GM12878 (cell line): ENCODE measurements around the gene BCAT1. TPM values are rescaled to one million over a fixed set of nuclear protein-coding genes. Genes with fewer than 3 reads are reported as not detected.

Source experiments
- BACH1 ChIP-seq: fragments of 450-650 bp; IDR thresholded peaks from 2 replicates; pipeline ENCODE4 v1.6.1; 2017; ENCODE audit warnings: mild to moderate bottlenecking, borderline replicate concordance
- BHLHE40 ChIP-seq, 2 experiments: fragments of 450-650 bp in 1 of 2; IDR thresholded peaks; 2 replicates each; pipeline ENCODE4 v1.6.1; 2011 to 2017; ENCODE audit warnings: low read depth in 2 of 2, borderline replicate concordance in 1 of 2, improper control_type of control experiment in 1 of 2, low read length in 1 of 2, mild to moderate bottlenecking in 1 of 2
- CHD1 ChIP-seq: IDR thresholded peaks from 2 replicates; pipeline ENCODE4 v1.6.1; 2012; ENCODE audit warnings: low read depth, low read length, improper control_type of control experiment
- CUX1 ChIP-seq: IDR thresholded peaks from 2 replicates; pipeline ENCODE4 v1.6.1; 2012; ENCODE audit warnings: improper control_type of control experiment, low read depth, low read length; ENCODE audit not compliant: insufficient replicate concordance
- DPF2 ChIP-seq: fragments of 450-650 bp; IDR thresholded peaks from 2 replicates; pipeline ENCODE4 v1.6.1; 2017; ENCODE audit warnings: mild to moderate bottlenecking
- FOXM1 ChIP-seq: IDR thresholded peaks from 2 replicates; pipeline ENCODE4 v1.6.1; 2012; ENCODE audit warnings: low read depth, mild to moderate bottlenecking, inconsistent platforms, low read length, moderate library complexity
- HCFC1 ChIP-seq: fragments of 150-350 bp; IDR thresholded peaks from 2 replicates; pipeline ENCODE4 v1.6.1; 2014; ENCODE audit warnings: low read length
- IKZF2 ChIP-seq, 2 experiments: fragments of 450-650 bp; IDR thresholded peaks; 2 replicates each; pipeline ENCODE4 v1.6.1; 2017; ENCODE audit warnings: mild to moderate bottlenecking in 2 of 2, moderate library complexity in 2 of 2
- IRF4 ChIP-seq: IDR thresholded peaks from 2 replicates; pipeline ENCODE4 v1.6.1; 2011; ENCODE audit warnings: low read depth, low read length
- MEF2A ChIP-seq: IDR thresholded peaks from 2 replicates; pipeline ENCODE4 v1.6.1; 2011; ENCODE audit warnings: low read depth, mild to moderate bottlenecking, low read length, moderate library complexity; ENCODE audit not compliant: insufficient read depth
- NBN ChIP-seq: fragments of 450-650 bp; IDR thresholded peaks from 2 replicates; pipeline ENCODE4 v1.6.1; 2016
- NR2C1 ChIP-seq: fragments of 450-650 bp; IDR thresholded peaks from 2 replicates; pipeline ENCODE4 v1.6.1; 2017; ENCODE audit warnings: antibody characterized with exemption, mild to moderate bottlenecking, moderate library complexity
- NR2F1 ChIP-seq: fragments of 450-650 bp; conservative IDR thresholded peaks from 2 replicates; pipeline ENCODE4 v1.6.1; 2017; ENCODE audit warnings: mild to moderate bottlenecking
- RBBP5 ChIP-seq: fragments of 200-600 bp; sonication (generic); conservative IDR thresholded peaks from 2 replicates; pipeline ENCODE4 v1.6.1; 2016
- RELB ChIP-seq: fragments of 450-650 bp; IDR thresholded peaks from 2 replicates; pipeline ENCODE4 v1.6.1; 2017; ENCODE audit warnings: low read depth, mild to moderate bottlenecking, moderate library complexity
- SMARCA5 ChIP-seq: fragments of 450-650 bp; IDR thresholded peaks from 2 replicates; pipeline ENCODE4 v1.6.1; 2017; ENCODE audit warnings: mild to moderate bottlenecking
- SRF ChIP-seq, 2 experiments: IDR thresholded peaks; 2 replicates each; pipeline ENCODE4 v1.6.1; 2011; ENCODE audit warnings: low read depth in 2 of 2, low read length in 2 of 2, mild to moderate bottlenecking in 1 of 2, moderate library complexity in 1 of 2
- TCF12 ChIP-seq: IDR thresholded peaks from 2 replicates; pipeline ENCODE4 v1.6.1; 2011; ENCODE audit warnings: low read depth, mild to moderate bottlenecking, low read length
- ZNF207 ChIP-seq: fragments of 450-650 bp; IDR thresholded peaks from 2 replicates; pipeline ENCODE4 v1.6.1; 2014; ENCODE audit warnings: antibody characterized with exemption, mild to moderate bottlenecking, borderline replicate concordance
- ZSCAN29 ChIP-seq: fragments of 450-650 bp; IDR thresholded peaks from 2 replicates; pipeline ENCODE4 v1.6.1; 2017; ENCODE audit warnings: mild to moderate bottlenecking, moderate library complexity
- ZZZ3 ChIP-seq: IDR thresholded peaks from 2 replicates; pipeline ENCODE4 v1.6.1; 2011; ENCODE audit warnings: low read depth; ENCODE audit not compliant: control insufficient read depth, insufficient read length
- polyA plus RNA-seq, 11 experiments: library from polyadenylated mRNA; depleted of rRNA in 4 of 11; unstranded in 6 of 11; stranded (reverse) in 5 of 11; fragments of >200 nt; fragmentation: Nextera tagmentation in 4 of 11; fragmentation: Illumina TruSeq in 1 of 11; extraction: Ambion mirVana in 4 of 11; extraction: Trizol in 1 of 11; gene quantifications; 1 replicate in 1 of 11; 2 replicates in 10 of 11; pipeline versions ENCODE4 v1.2.1 to v1.2.3, GENCODE V29; 2011 to 2016; ENCODE audit warnings: inconsistent platforms in 2 of 11, missing spikeins in 2 of 11, low read depth in 1 of 11
- total RNA-seq, 4 experiments: library from RNA; depleted of rRNA in 3 of 4; stranded (reverse); fragments of >200 nt in 3 of 4; fragmentation: Illumina TruSeq in 1 of 4; extraction: Trizol in 1 of 4; gene quantifications; 2 replicates each; pipeline versions ENCODE4 v1.2.1 to v1.2.3, GENCODE V29; 2013 to 2021
- TF ChIP-seq, protein P1 (sequence below): fragments of 150-350 bp; IDR thresholded peaks from 2 replicates; pipeline ENCODE4 v1.6.1; 2014; ENCODE audit warnings: mild to moderate bottlenecking, low read depth, low read length
- TF ChIP-seq, protein P2 (sequence below): fragments of 450-650 bp; IDR thresholded peaks from 2 replicates; pipeline ENCODE4 v1.6.1; 2017; ENCODE audit warnings: mild to moderate bottlenecking, low read depth, inconsistent platforms; ENCODE audit not compliant: poor library complexity, severe bottlenecking

Gene BCAT1
- total and polyA plus RNA-seq, 10 of the 15 experiments (the other 5 are each of a cell fraction or from before 2014, with no cell fraction given), result 26.2 to 187 (median 81.9) TPM

DNA sequence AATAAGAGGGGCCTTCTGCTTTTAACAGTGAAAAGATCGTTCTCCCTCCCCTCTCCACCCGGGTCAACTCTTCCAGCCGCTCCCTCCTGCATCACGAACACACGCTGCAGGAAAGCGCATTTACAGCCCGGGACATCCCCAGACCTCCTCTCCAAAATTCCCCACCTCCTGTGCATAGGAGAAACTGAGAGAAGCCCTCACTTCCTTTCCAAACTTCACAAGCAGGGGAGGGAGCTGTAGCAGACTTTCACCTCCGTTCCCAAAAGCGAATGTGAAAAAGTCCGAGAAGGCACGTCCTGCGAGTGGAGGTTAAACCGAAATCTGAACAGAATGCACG, 513 bp downstream of the BCAT1 start (continued):
- TF ChIP-seq CUX1, result no peak
- peak in 1 of 2 experiments; percentile 40; a peak in 2 of 4 replicates for TF ChIP-seq BHLHE40 (IDR thresholded peaks at IDR 0.05; ENCODE audit: borderline replicate concordance in 1 of 2, low read depth in 2 of 2, low read length in 1 of 2)
- no peak for TF ChIP-seq RBBP5
- no peak for TF ChIP-seq ZSCAN29
- TF ChIP-seq, protein P1, sequence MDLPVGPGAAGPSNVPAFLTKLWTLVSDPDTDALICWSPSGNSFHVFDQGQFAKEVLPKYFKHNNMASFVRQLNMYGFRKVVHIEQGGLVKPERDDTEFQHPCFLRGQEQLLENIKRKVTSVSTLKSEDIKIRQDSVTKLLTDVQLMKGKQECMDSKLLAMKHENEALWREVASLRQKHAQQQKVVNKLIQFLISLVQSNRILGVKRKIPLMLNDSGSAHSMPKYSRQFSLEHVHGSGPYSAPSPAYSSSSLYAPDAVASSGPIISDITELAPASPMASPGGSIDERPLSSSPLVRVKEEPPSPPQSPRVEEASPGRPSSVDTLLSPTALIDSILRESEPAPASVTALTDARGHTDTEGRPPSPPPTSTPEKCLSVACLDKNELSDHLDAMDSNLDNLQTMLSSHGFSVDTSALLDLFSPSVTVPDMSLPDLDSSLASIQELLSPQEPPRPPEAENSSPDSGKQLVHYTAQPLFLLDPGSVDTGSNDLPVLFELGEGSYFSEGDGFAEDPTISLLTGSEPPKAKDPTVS, result no peak
- TF ChIP-seq RELB, result peak; percentile 84
- no peak; the same call in 1 of the 2 replicates for TF ChIP-seq NBN
- TF ChIP-seq, protein P2, sequence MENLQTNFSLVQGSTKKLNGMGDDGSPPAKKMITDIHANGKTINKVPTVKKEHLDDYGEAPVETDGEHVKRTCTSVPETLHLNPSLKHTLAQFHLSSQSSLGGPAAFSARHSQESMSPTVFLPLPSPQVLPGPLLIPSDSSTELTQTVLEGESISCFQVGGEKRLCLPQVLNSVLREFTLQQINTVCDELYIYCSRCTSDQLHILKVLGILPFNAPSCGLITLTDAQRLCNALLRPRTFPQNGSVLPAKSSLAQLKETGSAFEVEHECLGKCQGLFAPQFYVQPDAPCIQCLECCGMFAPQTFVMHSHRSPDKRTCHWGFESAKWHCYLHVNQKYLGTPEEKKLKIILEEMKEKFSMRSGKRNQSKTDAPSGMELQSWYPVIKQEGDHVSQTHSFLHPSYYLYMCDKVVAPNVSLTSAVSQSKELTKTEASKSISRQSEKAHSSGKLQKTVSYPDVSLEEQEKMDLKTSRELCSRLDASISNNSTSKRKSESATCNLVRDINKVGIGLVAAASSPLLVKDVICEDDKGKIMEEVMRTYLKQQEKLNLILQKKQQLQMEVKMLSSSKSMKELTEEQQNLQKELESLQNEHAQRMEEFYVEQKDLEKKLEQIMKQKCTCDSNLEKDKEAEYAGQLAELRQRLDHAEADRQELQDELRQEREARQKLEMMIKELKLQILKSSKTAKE, result peak; percentile 62
- TF ChIP-seq MEF2A, result no peak
- TF ChIP-seq DPF2, result no peak
- no peak for TF ChIP-seq BACH1
- TF ChIP-seq SMARCA5, result no peak
- no peak for TF ChIP-seq NR2F1
- no peak; the same call in 1 of the 2 replicates for TF ChIP-seq IRF4
- no peak for TF ChIP-seq HCFC1
- no peak for TF ChIP-seq ZZZ3
- 0 out of 2 replicates have a peak, but pooled peaks have one; percentile 46 for TF ChIP-seq FOXM1
- no peak for TF ChIP-seq NR2C1
- no peak for TF ChIP-seq ZNF207
- peak; percentile 91 to 92 for TF ChIP-seq IKZF2 (IDR thresholded peaks at IDR 0.05)
- TF ChIP-seq SRF (IDR thresholded peaks at IDR 0.05; ENCODE audit: low read depth in 2 of 2, low read length in 2 of 2), result no peak
- no peak for TF ChIP-seq CHD1
- no peak for TF ChIP-seq TCF12
